SK-N-SH (cell line): ENCODE results near the gene SVIL. TPM values are rescaled to one million over a fixed set of nuclear protein-coding genes. Genes with fewer than 3 reads are reported as not detected.

Source experiments
- CTCF ChIA-PET: fragments of 300-600, 350-600 bp; formaldehyde crosslinking; extraction: SDS; loops from one replicate; lab custom pipeline; 2021; lab: Yijun Ruan, JAX
- POLR2A ChIA-PET: fragments of 350-600 bp; sonication (Branson Sonifier 250); formaldehyde crosslinking; extraction: SDS; loops from one replicate; lab custom pipeline; 2020; ENCODE audit warnings: antibody characterized with exemption, inconsistent platforms; lab: Yijun Ruan, JAX
- DNase-seq: peaks from one replicate; pipeline ENCODE4 v3.0.0; 2012
- H2AFZ ChIP-seq: fragments of 200-600 bp; sonication (generic); 2 replicates; pipeline ENCODE4 v1.8.1; 2016; ENCODE audit warnings: antibody characterized with exemption, mild to moderate bottlenecking, low read depth
- H3F3A ChIP-seq: fragments of 200-600 bp; sonication (generic); replicated peaks from 2 replicates; pipeline ENCODE3; 2016; ENCODE audit warnings: antibody characterized with exemption, mild to moderate bottlenecking; ENCODE audit not compliant: insufficient read depth
- H3K27ac ChIP-seq, 2 experiments: fragments of 200-500 bp in 1 of 2; fragments of 200-600 bp in 1 of 2; sonication (Bioruptor generic) in 1 of 2; sonication (generic), shearing (Covaris generic) in 1 of 2; 2 replicates each; pipeline versions ENCODE4 v1.5.1 to v1.6.1; 2014 to 2016; ENCODE audit warnings: low read depth in 2 of 2, inconsistent platforms in 1 of 2, low read length in 1 of 2, mild to moderate bottlenecking in 1 of 2, mixed read lengths in 1 of 2
- H3K27me3 ChIP-seq: fragments of 200-600 bp; sonication (generic), shearing (Covaris generic); 2 replicates; pipeline ENCODE4 v1.6.1; 2016; ENCODE audit warnings: mixed run types; ENCODE audit not compliant: insufficient read depth
- H3K36me3 ChIP-seq, 2 experiments: fragments of 200-500 bp in 1 of 2; fragments of 200-600 bp in 1 of 2; sonication (Bioruptor generic) in 1 of 2; sonication (generic) in 1 of 2; replicated peaks in 1 of 2; 2 replicates each; pipeline versions ENCODE3 to v1.5.1; 2014 to 2016; ENCODE audit warnings: low read length in 1 of 2, mild to moderate bottlenecking in 1 of 2; ENCODE audit not compliant: insufficient read depth in 2 of 2, control insufficient read depth in 1 of 2
- H3K4me1 ChIP-seq, 2 experiments: fragments of 200-500 bp in 1 of 2; fragments of 200-600 bp in 1 of 2; sonication (Bioruptor generic) in 1 of 2; sonication (generic), shearing (Covaris generic) in 1 of 2; 2 replicates each; pipeline versions ENCODE4 v1.5.1 to v1.6.1; 2014 to 2016; ENCODE audit warnings: low read depth in 1 of 2, low read length in 1 of 2, mixed run types in 1 of 2; ENCODE audit not compliant: insufficient read depth in 2 of 2, control insufficient read depth in 1 of 2
- H3K4me2 ChIP-seq: fragments of 200-600 bp; sonication (generic), shearing (Covaris generic); 2 replicates; pipeline ENCODE4 v1.6.1; 2017; ENCODE audit warnings: mixed run types
- H3K4me3 ChIP-seq, 2 experiments: fragments of 200-500 bp in 1 of 2; fragments of 200-600 bp in 1 of 2; sonication (Bioruptor generic) in 1 of 2; sonication (generic), shearing (Covaris generic) in 1 of 2; 2 replicates each; pipeline versions ENCODE4 v1.5.1 to v1.8.1; 2014 to 2016; ENCODE audit warnings: low read depth in 2 of 2, inconsistent platforms in 1 of 2, low read length in 1 of 2, mild to moderate bottlenecking in 1 of 2, mixed read lengths in 1 of 2, moderate library complexity in 1 of 2
- H3K79me2 ChIP-seq: fragments of 200-600 bp; sonication (generic); 2 replicates; pipeline ENCODE4 v1.8.1; 2017; ENCODE audit warnings: mild to moderate bottlenecking; ENCODE audit not compliant: insufficient read depth
- H3K9ac ChIP-seq: fragments of 200-600 bp; sonication (generic); 2 replicates; pipeline ENCODE4 v1.6.1; 2017; ENCODE audit warnings: mixed run types
- H3K9me2 ChIP-seq: fragments of 200-600 bp; sonication (generic); 2 replicates; pipeline ENCODE4 v1.6.1; 2017; ENCODE audit warnings: mixed run types
- H3K9me3 ChIP-seq: fragments of 200-600 bp; sonication (generic); 2 replicates; pipeline ENCODE4 v1.6.1; 2017; ENCODE audit warnings: mixed run types, mild to moderate bottlenecking, moderate library complexity
- H4K20me1 ChIP-seq: fragments of 200-600 bp; sonication (generic); 2 replicates; pipeline ENCODE4 v1.6.1; 2017; ENCODE audit warnings: mild to moderate bottlenecking, mixed run types; ENCODE audit not compliant: insufficient read depth
- CHD2 ChIP-seq: fragments of 150-350 bp; IDR thresholded peaks from 2 replicates; pipeline ENCODE4 v1.6.1; 2018; ENCODE audit warnings: low read length; ENCODE audit not compliant: partially characterized antibody
- ELF1 ChIP-seq: IDR thresholded peaks from 2 replicates; pipeline ENCODE4 v1.4.0; 2012
- EZH2phosphoT487 ChIP-seq: fragments of 200-600 bp; sonication (generic); IDR thresholded peaks from 2 replicates; pipeline ENCODE4 v1.6.1; 2017; ENCODE audit warnings: low read depth, mixed run types, mild to moderate bottlenecking, antibody characterized with exemption, moderate library complexity, borderline replicate concordance
- FOSL2 ChIP-seq: IDR thresholded peaks from 2 replicates; pipeline ENCODE4 v1.4.0; 2012; ENCODE audit warnings: low read depth, mild to moderate bottlenecking, moderate library complexity, borderline replicate concordance
- GABPA ChIP-seq: IDR thresholded peaks from 2 replicates; pipeline ENCODE4 v1.4.0; 2012; ENCODE audit warnings: low read depth, mild to moderate bottlenecking
- GATA2 ChIP-seq: sonication (generic); formaldehyde crosslinking; IDR thresholded peaks from 2 replicates; pipeline ENCODE4 v1.5.0; 2020; ENCODE audit warnings: mild to moderate bottlenecking, missing genetic modification reagents
- JUND ChIP-seq: IDR thresholded peaks from 2 replicates; pipeline ENCODE4 v1.4.0; 2012
- MXI1 ChIP-seq: IDR thresholded peaks from 2 replicates; pipeline ENCODE4 v1.6.1; 2012; ENCODE audit warnings: mild to moderate bottlenecking, low read depth, low read length, improper control_type of control experiment
- NRF1 ChIP-seq: IDR thresholded peaks from 2 replicates; pipeline ENCODE4 v1.6.1; 2012; ENCODE audit warnings: low read depth, mild to moderate bottlenecking, low read length
- RCOR1 ChIP-seq: fragments of 150-350 bp; IDR thresholded peaks from 2 replicates; pipeline ENCODE4 v1.6.1; 2017; ENCODE audit warnings: antibody characterized with exemption, low read length
- RFX5 ChIP-seq: IDR thresholded peaks from 2 replicates; pipeline ENCODE4 v1.6.1; 2012; ENCODE audit warnings: mild to moderate bottlenecking, improper control_type of control experiment, low read length
- SMC3 ChIP-seq: IDR thresholded peaks from 2 replicates; pipeline ENCODE4 v1.6.1; 2012; ENCODE audit warnings: low read depth, low read length, improper control_type of control experiment
- TEAD4 ChIP-seq: IDR thresholded peaks from 2 replicates; pipeline ENCODE4 v1.4.0; 2012; ENCODE audit warnings: mild to moderate bottlenecking, borderline replicate concordance; ENCODE audit not compliant: insufficient read depth
- YY1 ChIP-seq: IDR thresholded peaks from 2 replicates; pipeline ENCODE4 v1.4.0; 2012; ENCODE audit warnings: low read depth, mild to moderate bottlenecking
- WGBS: methylation state at CpG from one replicate; pipeline ENCODE4 v1.1.6; 2017; ENCODE audit warnings: low lambda C conversion rate; 5-methylcytosine and 5-hydroxymethylcytosine counted together
- polyA plus RNA-seq, 3 experiments: library from polyadenylated mRNA; depleted of rRNA; stranded (reverse); fragments of >200 nt; gene quantifications; 2 replicates each; pipeline ENCODE4 v1.2.3, GENCODE V29; 2012
- TF ChIP-seq, protein P1 (sequence below): IDR thresholded peaks from 2 replicates; pipeline ENCODE4 v1.6.1; 2012; ENCODE audit warnings: mild to moderate bottlenecking, low read depth, low read length, moderate library complexity
- TF ChIP-seq, protein P2 (sequence below): IDR thresholded peaks from 2 replicates; pipeline ENCODE4; 2012
- TF ChIP-seq, protein P3 (sequence below): fragments of 150-350 bp; IDR thresholded peaks from 2 replicates; pipeline ENCODE4 v1.6.1; 2017; ENCODE audit warnings: antibody characterized with exemption, low read length, low read depth, borderline replicate concordance

SVIL gene
- polyA plus RNA-seq, 1 of the 3 experiments (the other 2 are of a cell fraction): 48.7 TPM

DNA sequence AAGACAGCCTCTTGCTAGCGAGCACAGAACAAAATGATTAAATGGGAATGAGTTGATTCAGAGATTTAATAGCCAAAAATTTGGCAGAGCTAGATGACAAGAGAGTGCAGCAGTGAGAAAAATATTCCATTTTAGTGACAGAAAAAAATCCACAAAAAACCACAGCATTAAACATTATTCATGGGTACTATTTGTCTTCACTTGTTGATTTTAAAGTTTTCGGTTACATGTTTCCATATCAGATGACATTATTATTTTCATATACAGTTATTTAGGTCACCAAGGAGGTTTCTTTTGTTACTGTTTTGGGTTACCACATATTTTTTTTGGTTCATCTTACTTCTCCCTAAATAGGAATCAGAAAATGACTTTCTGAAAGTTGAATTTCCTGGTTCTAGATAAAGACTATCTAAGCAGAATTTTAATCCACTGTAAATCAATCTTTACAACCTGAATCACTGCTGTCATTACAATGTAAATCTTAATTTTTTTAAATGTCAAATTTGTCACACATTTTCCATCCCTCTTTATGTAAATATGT is 87.9 kb downstream of the SVIL start (continued):
- TF ChIP-seq, protein P1, sequence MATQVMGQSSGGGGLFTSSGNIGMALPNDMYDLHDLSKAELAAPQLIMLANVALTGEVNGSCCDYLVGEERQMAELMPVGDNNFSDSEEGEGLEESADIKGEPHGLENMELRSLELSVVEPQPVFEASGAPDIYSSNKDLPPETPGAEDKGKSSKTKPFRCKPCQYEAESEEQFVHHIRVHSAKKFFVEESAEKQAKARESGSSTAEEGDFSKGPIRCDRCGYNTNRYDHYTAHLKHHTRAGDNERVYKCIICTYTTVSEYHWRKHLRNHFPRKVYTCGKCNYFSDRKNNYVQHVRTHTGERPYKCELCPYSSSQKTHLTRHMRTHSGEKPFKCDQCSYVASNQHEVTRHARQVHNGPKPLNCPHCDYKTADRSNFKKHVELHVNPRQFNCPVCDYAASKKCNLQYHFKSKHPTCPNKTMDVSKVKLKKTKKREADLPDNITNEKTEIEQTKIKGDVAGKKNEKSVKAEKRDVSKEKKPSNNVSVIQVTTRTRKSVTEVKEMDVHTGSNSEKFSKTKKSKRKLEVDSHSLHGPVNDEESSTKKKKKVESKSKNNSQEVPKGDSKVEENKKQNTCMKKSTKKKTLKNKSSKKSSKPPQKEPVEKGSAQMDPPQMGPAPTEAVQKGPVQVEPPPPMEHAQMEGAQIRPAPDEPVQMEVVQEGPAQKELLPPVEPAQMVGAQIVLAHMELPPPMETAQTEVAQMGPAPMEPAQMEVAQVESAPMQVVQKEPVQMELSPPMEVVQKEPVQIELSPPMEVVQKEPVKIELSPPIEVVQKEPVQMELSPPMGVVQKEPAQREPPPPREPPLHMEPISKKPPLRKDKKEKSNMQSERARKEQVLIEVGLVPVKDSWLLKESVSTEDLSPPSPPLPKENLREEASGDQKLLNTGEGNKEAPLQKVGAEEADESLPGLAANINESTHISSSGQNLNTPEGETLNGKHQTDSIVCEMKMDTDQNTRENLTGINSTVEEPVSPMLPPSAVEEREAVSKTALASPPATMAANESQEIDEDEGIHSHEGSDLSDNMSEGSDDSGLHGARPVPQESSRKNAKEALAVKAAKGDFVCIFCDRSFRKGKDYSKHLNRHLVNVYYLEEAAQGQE: no peak

DNA sequence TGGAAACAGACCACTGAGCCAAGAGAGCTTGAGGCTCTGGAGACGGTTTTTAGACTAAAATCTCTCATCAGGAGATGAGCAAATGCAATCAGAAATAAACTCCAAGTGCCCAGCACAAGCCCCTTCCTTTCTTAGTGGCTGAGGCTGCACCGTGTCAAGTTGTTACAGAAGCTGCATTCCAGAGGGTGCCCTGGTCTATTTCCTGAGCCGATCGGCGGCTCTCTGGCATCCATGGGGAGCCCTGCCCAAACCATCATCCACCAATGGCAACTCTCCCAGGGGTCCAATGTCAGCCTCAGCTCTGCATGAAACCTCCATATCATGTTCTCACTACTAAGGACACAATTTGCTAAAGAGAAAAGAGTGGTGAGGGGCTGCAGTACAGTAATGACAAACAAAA is 89.6 kb downstream of the SVIL start:
- CTCF ChIA-PET: interaction anchor here (0.6 to 1.8 kb wide), 4 partner anchors 8 to 45 kb away, joined by 3 to 7 read pairs (median 3); no protein-coding TSS in a partner anchor
- Histone ChIP-seq H3K4me2 (no peak overlapping the region), H4K20me1 (peaks cover 84% of the 10 kb centered on the region)

DNA sequence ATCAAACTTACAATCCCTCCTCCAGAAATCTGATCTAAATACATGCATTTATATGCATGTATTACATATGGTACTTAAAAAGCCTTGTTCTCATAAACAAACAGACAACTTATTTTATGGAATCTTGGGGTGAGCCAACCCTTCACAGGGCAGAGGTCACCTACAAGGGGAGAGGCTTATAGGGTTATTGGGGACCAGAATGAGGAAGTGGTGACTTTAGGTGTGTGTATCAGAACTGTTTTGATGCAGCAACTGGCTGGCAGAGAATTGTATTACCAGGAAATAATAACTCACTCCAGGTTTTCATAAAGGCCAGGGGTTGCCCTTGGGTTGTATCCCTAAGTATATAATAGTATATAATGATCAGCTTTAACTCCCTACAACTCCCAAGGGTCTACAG is 91.1 kb downstream of the SVIL start:
- CTCF ChIA-PET: interaction anchor here (0.6 to 1.0 kb wide), 3 partner anchors 16 to 68 kb away, joined by 3 to 4 read pairs (median 3); no protein-coding TSS in a partner anchor
- H3K79me2 ChIP-seq: peaks cover 57% of the 10 kb centered on the region

More for the DNA sequence above, 89.6 kb downstream of the SVIL start:
- Histone ChIP-seq H3K9ac (no peak overlapping the region), H2AFZ (no peak overlapping the region), H3K27ac (no peak overlapping the region), H3K9me2 (no peaks in the 10 kb centered on the region), H3F3A (peaks cover 7% of the 10 kb centered on the region), H3K79me2 (peaks cover 58% of the 10 kb centered on the region), H3K27me3 (no peaks in the 10 kb centered on the region), H3K36me3 (peaks cover 12 to 22% of the 10 kb centered on the region in 2 experiments), H3K4me1 (peaks cover 0 to 6% of the 10 kb centered on the region in 2 experiments; a peak in 2 of 4 replicates), H3K4me3 (no peak overlapping the region), H3K9me3 (no peaks in the 10 kb centered on the region)
- no peak for DNase-seq
- TF ChIP-seq NRF1 (no peak), GABPA (no peak), SMC3 (no peak), GATA2 (CRISPR knock-in tag) (no peak), FOSL2 (no peak)
- POLR2A ChIA-PET: no interaction called here
- 64% methylated on average over 4 of the region's 5 CpGs for WGBS

More for the DNA sequence above, 91.1 kb downstream of the SVIL start:
- no peak overlapping the region for H3K9ac ChIP-seq
- H3K4me3 ChIP-seq: no peak overlapping the region
- H3K9me2 ChIP-seq: no peaks in the 10 kb centered on the region
- POLR2A ChIA-PET: no interaction called here
- no peak overlapping the region for H2AFZ ChIP-seq
- no peak for DNase-seq
- no peak overlapping the region for H3K4me2 ChIP-seq
- peaks cover 95% of the 10 kb centered on the region for H4K20me1 ChIP-seq
- no peak overlapping the region for H3K27ac ChIP-seq
- H3K27me3 ChIP-seq: no peaks in the 10 kb centered on the region
- peaks cover 12 to 20% of the 10 kb centered on the region in 2 experiments for H3K36me3 ChIP-seq
- TF ChIP-seq RFX5 (no peak), CHD2 (no peak), RCOR1 (no peak), NRF1 (no peak), JUND (no peak), YY1 (no peak), GATA2 (CRISPR knock-in tag) (no peak), TEAD4 (no peak), GABPA (no peak), ELF1 (no peak), EZH2phosphoT487 (no peak), MXI1 (no peak), FOSL2 (no peak), SMC3 (no peak)
- TF ChIP-seq, protein P2, sequence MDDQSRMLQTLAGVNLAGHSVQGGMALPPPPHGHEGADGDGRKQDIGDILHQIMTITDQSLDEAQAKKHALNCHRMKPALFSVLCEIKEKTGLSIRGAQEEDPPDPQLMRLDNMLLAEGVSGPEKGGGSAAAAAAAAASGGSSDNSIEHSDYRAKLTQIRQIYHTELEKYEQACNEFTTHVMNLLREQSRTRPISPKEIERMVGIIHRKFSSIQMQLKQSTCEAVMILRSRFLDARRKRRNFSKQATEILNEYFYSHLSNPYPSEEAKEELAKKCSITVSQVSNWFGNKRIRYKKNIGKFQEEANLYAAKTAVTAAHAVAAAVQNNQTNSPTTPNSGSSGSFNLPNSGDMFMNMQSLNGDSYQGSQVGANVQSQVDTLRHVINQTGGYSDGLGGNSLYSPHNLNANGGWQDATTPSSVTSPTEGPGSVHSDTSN: no peak
- TF ChIP-seq, protein P3, sequence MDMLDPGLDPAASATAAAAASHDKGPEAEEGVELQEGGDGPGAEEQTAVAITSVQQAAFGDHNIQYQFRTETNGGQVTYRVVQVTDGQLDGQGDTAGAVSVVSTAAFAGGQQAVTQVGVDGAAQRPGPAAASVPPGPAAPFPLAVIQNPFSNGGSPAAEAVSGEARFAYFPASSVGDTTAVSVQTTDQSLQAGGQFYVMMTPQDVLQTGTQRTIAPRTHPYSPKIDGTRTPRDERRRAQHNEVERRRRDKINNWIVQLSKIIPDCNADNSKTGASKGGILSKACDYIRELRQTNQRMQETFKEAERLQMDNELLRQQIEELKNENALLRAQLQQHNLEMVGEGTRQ: no peak
- H3K9me3 ChIP-seq: no peaks in the 10 kb centered on the region
- peaks cover 7% of the 10 kb centered on the region for H3F3A ChIP-seq
- peaks cover 0 to 6% of the 10 kb centered on the region in 2 experiments; a peak in 2 of 4 replicates for H3K4me1 ChIP-seq
